Astrocyte (in vitro differentiated cells and primary cell): Measurements from ENCODE around the gene TBC1D3B. TPM values are rescaled to one million over a fixed set of nuclear protein-coding genes. Genes with fewer than 3 reads are reported as not detected.
"Not testable (repeated sequence)": the region's sequence is repeated elsewhere in the genome, so short reads cannot be mapped to it uniquely, and the experiment has no call there.

Experiments used
- DNase-seq: peaks from one replicate; pipeline ENCODE4 v3.0.0-alpha.2; 2010; ENCODE audit warnings: low read depth
- FAIRE-seq: peaks from 2 replicates; lab custom pipeline; 2011; peaks lifted over from hg19 to GRCh38; lab: Jason Lieb, UNC
- H2AFZ ChIP-seq: 2 replicates; pipeline ENCODE4 v1.6.0; 2012; ENCODE audit warnings: low read depth, low read length, inconsistent platforms
- H3K27ac ChIP-seq: 2 replicates; pipeline ENCODE4 v1.5.1; 2011; ENCODE audit warnings: low read depth, low read length, inconsistent platforms
- H3K27me3 ChIP-seq: 2 replicates; pipeline ENCODE4 v1.6.0; 2011; ENCODE audit warnings: low read length, inconsistent platforms; ENCODE audit not compliant: insufficient read depth
- H3K36me3 ChIP-seq: 2 replicates; pipeline ENCODE4 v1.5.1; 2011; ENCODE audit warnings: low read length, inconsistent platforms; ENCODE audit not compliant: insufficient read depth
- H3K4me1 ChIP-seq: 2 replicates; pipeline ENCODE4 v1.5.1; 2011; ENCODE audit warnings: low read length, inconsistent platforms; ENCODE audit not compliant: insufficient read depth
- H3K4me2 ChIP-seq: 2 replicates; pipeline ENCODE4 v1.6.0; 2012; ENCODE audit warnings: low read length, inconsistent platforms
- H3K4me3 ChIP-seq: 2 replicates; pipeline ENCODE4 v1.5.1; 2011; ENCODE audit warnings: low read depth, mild to moderate bottlenecking, low read length, inconsistent platforms; ENCODE audit not compliant: insufficient read depth
- H3K79me2 ChIP-seq: 2 replicates; pipeline ENCODE4 v1.6.0; 2012; ENCODE audit warnings: mild to moderate bottlenecking, low read length, inconsistent platforms; ENCODE audit not compliant: insufficient read depth
- H3K9ac ChIP-seq: 2 replicates; pipeline ENCODE4 v1.6.0; 2012; ENCODE audit warnings: mild to moderate bottlenecking, low read length, inconsistent platforms
- H3K9me3 ChIP-seq: 2 replicates; pipeline ENCODE4 v1.5.1; 2012; ENCODE audit warnings: low read depth, mild to moderate bottlenecking, low read length, inconsistent platforms; ENCODE audit not compliant: insufficient read depth
- H4K20me1 ChIP-seq: 2 replicates; pipeline ENCODE4 v1.6.0; 2012; ENCODE audit warnings: low read length, inconsistent platforms; ENCODE audit not compliant: insufficient read depth
- H3K27ac Mint-ChIP-seq: one replicate; pipeline ENCODE4 v1.8.0; 2021; ENCODE audit warnings: mild to moderate bottlenecking, mixed read lengths; ENCODE audit not compliant: unreplicated experiment
- H3K27me3 Mint-ChIP-seq: one replicate; pipeline ENCODE4 v1.8.0; 2021; ENCODE audit warnings: low read depth, mixed read lengths; ENCODE audit not compliant: unreplicated experiment
- H3K36me3 Mint-ChIP-seq: one replicate; pipeline ENCODE4 v1.8.0; 2021; ENCODE audit warnings: low read depth, mixed read lengths; ENCODE audit not compliant: unreplicated experiment
- H3K4me1 Mint-ChIP-seq: one replicate; pipeline ENCODE4 v1.8.0; 2021; ENCODE audit warnings: low read depth, mixed read lengths; ENCODE audit not compliant: unreplicated experiment
- H3K4me3 Mint-ChIP-seq: one replicate; pipeline ENCODE4 v1.8.0; 2021; ENCODE audit warnings: mild to moderate bottlenecking, moderate library complexity, mixed read lengths; ENCODE audit not compliant: unreplicated experiment
- H3K9me3 Mint-ChIP-seq: one replicate; pipeline ENCODE4 v1.8.0; 2021; ENCODE audit warnings: mild to moderate bottlenecking, mixed read lengths; ENCODE audit not compliant: unreplicated experiment
- EZH2 ChIP-seq: IDR thresholded peaks from 2 replicates; pipeline ENCODE4 v1.6.1; 2012; ENCODE audit warnings: mild to moderate bottlenecking, low read length, inconsistent platforms; ENCODE audit not compliant: insufficient read depth
- total RNA-seq: library from RNA; stranded (reverse); gene quantifications from 2 replicates; pipeline ENCODE4 v1.2.1, GENCODE V29; 2021
- TF ChIP-seq, protein P1 (sequence below): IDR thresholded peaks from 2 replicates; pipeline ENCODE4 v1.5.1; 2011; ENCODE audit warnings: low read depth, mild to moderate bottlenecking, inconsistent platforms, low read length, moderate library complexity; ENCODE audit not compliant: insufficient read depth

Gene TBC1D3B
- total RNA-seq, 1 donor from 2014 or later, result 9.8 TPM

- not testable (repeated sequence) for H3K79me2 ChIP-seq, H3K9ac ChIP-seq, H3K9me3 ChIP-seq, FAIRE-seq, H3K4me1 ChIP-seq, H3K27ac ChIP-seq, DNase-seq, H4K20me1 ChIP-seq, H3K36me3 ChIP-seq, H2AFZ ChIP-seq, H3K27me3 ChIP-seq, H3K4me3 ChIP-seq, H3K4me2 ChIP-seq, H3K4me1 Mint-ChIP-seq, H3K36me3 Mint-ChIP-seq, H3K4me3 Mint-ChIP-seq, H3K27ac Mint-ChIP-seq
- peaks cover 15% of the 10 kb centered on the region for H3K27me3 Mint-ChIP-seq
- H3K9me3 Mint-ChIP-seq, result peaks cover 18% of the 10 kb centered on the region
Observed at GRCh38 chr17:36215406-36216308, 39.2 kb upstream of the TBC1D3B start.

- no peaks in the 10 kb centered on the region for H3K9me3 ChIP-seq
- H3K27ac ChIP-seq, result no peak overlapping the region
- H3K79me2 ChIP-seq, result no peaks in the 10 kb centered on the region
- Mint-ChIP-seq H3K27me3 (peaks cover 15% of the 10 kb centered on the region), H3K9me3 (peaks cover 18% of the 10 kb centered on the region), H3K36me3 (no peaks in the 10 kb centered on the region), H3K4me3 (no peak overlapping the region), H3K27ac (no peak overlapping the region), H3K4me1 (peaks cover 2% of the 10 kb centered on the region)
- H3K4me2 ChIP-seq, result no peak overlapping the region
- no peak overlapping the region for H3K4me3 ChIP-seq
- H2AFZ ChIP-seq, result no peak overlapping the region
- TF ChIP-seq, protein P1, sequence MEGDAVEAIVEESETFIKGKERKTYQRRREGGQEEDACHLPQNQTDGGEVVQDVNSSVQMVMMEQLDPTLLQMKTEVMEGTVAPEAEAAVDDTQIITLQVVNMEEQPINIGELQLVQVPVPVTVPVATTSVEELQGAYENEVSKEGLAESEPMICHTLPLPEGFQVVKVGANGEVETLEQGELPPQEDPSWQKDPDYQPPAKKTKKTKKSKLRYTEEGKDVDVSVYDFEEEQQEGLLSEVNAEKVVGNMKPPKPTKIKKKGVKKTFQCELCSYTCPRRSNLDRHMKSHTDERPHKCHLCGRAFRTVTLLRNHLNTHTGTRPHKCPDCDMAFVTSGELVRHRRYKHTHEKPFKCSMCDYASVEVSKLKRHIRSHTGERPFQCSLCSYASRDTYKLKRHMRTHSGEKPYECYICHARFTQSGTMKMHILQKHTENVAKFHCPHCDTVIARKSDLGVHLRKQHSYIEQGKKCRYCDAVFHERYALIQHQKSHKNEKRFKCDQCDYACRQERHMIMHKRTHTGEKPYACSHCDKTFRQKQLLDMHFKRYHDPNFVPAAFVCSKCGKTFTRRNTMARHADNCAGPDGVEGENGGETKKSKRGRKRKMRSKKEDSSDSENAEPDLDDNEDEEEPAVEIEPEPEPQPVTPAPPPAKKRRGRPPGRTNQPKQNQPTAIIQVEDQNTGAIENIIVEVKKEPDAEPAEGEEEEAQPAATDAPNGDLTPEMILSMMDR, result no peak
- TF ChIP-seq EZH2, result no peak
- no peak for FAIRE-seq
- no peaks in the 10 kb centered on the region for H3K4me1 ChIP-seq
- no peaks in the 10 kb centered on the region for H4K20me1 ChIP-seq
- H3K36me3 ChIP-seq, result no peaks in the 10 kb centered on the region
- H3K27me3 ChIP-seq, result peaks cover 4% of the 10 kb centered on the region
- H3K9ac ChIP-seq, result no peak overlapping the region
- DNase-seq, result no peak
Observed at GRCh38 chr17:36214918-36215317, 38.5 kb upstream of the TBC1D3B start.

DNA sequence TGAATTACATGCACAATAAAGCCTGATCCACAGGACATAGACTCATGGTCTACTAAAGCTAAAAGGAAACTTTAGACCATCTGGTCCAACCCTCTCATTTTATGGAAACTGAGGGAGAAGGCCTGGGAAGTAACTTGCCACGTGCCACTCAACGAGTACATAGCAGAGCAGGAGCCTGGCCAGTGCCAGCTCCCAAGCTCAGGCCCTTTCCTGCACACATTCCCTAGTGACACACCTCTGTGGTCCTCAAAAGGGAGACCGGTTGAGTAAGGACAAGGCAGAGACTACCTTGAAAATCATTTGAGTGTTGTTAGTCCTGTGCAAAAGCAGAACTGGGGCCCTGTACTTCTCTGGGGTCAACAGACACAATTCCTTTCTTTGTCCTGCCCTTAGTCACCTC lies 37.3 kb upstream of the TBC1D3B start:
- Histone ChIP-seq H3K27ac (no peak overlapping the region), H3K79me2 (no peaks in the 10 kb centered on the region), H3K4me3 (no peak overlapping the region), H3K36me3 (no peaks in the 10 kb centered on the region), H3K4me1 (no peaks in the 10 kb centered on the region), H3K9ac (no peak overlapping the region), H2AFZ (no peak overlapping the region), H3K4me2 (no peak overlapping the region), H3K9me3 (no peaks in the 10 kb centered on the region), H3K27me3 (peaks cover 4% of the 10 kb centered on the region), H4K20me1 (no peaks in the 10 kb centered on the region)
- FAIRE-seq (no peak), DNase-seq (no peak)
- Mint-ChIP-seq H3K4me3 (no peak overlapping the region), H3K27ac (no peak overlapping the region), H3K36me3 (no peaks in the 10 kb centered on the region), H3K4me1 (peaks cover 2% of the 10 kb centered on the region), H3K9me3 (peaks cover 8% of the 10 kb centered on the region), H3K27me3 (peaks cover 12% of the 10 kb centered on the region)
- no peak for TF ChIP-seq EZH2
